OCI-LY7 (cell line): ENCODE measurements around the gene ATP2A1. TPM values are rescaled to one million over a fixed set of nuclear protein-coding genes. Genes with fewer than 3 reads are reported as not detected.

Source experiments
- BruUV-seq: library from RNA; stranded (reverse); fragments of 400-500 nt; replicated peaks from 2 replicates; lab custom pipeline; 2021; lab: Mats Ljungman, UMichigan
- CTCF ChIA-PET: fragments of 300-600 bp; sonication (Branson Sonifier 250); formaldehyde crosslinking; loops from one replicate; lab custom pipeline; 2022; ENCODE audit warnings: antibody characterized with exemption; ENCODE audit not compliant: unreplicated experiment; lab: Charles Lee
- POLR2A ChIA-PET: fragments of 300-600 bp; sonication (Branson Sonifier 250); formaldehyde crosslinking; loops from one replicate; lab custom pipeline; 2022; ENCODE audit warnings: antibody characterized with exemption; lab: Charles Lee
- DNase-seq: peaks from one replicate; pipeline ENCODE4 v3.0.0-alpha.2; 2015; ENCODE audit warnings: low spot score
- H2AFZ ChIP-seq: fragments of 200-600 bp; sonication (generic), shearing (Covaris generic); 2 replicates; pipeline ENCODE4 v1.6.1; 2014; ENCODE audit warnings: mild to moderate bottlenecking, antibody characterized with exemption, low read length, moderate library complexity
- H3K27ac ChIP-seq: fragments of 200-600 bp; sonication (generic); 2 replicates; pipeline ENCODE4 v1.5.1; 2014; ENCODE audit warnings: mixed run types, low read depth, mild to moderate bottlenecking, moderate library complexity, low read length, inconsistent platforms; ENCODE audit not compliant: poor library complexity, severe bottlenecking
- H3K36me3 ChIP-seq: fragments of 200-600 bp; sonication (generic); 2 replicates; pipeline ENCODE4 v1.6.1; 2014; ENCODE audit warnings: mild to moderate bottlenecking, antibody characterized with exemption, low read length, moderate library complexity, mixed read lengths; ENCODE audit not compliant: insufficient read depth
- H3K4me1 ChIP-seq: fragments of 200-600 bp; sonication (generic); 2 replicates; pipeline ENCODE4 v1.5.1; 2014; ENCODE audit warnings: mild to moderate bottlenecking, low read length; ENCODE audit not compliant: insufficient read depth, poor library complexity, severe bottlenecking
- H3K4me2 ChIP-seq: fragments of 200-600 bp; sonication (generic); 2 replicates; pipeline ENCODE4 v1.6.1; 2014; ENCODE audit warnings: mild to moderate bottlenecking, low read length
- H3K4me3 ChIP-seq: fragments of 200-600 bp; sonication (generic); 2 replicates; pipeline ENCODE4 v1.5.1; 2014; ENCODE audit warnings: mild to moderate bottlenecking, low read depth, low read length; ENCODE audit not compliant: poor library complexity, severe bottlenecking
- H3K79me2 ChIP-seq: fragments of 200-600 bp; sonication (generic); 2 replicates; pipeline ENCODE4 v1.6.1; 2016; ENCODE audit warnings: low read depth, mild to moderate bottlenecking, low read length, moderate library complexity, mixed read lengths; ENCODE audit not compliant: insufficient read depth
- H3K9me2 ChIP-seq: fragments of 200-600 bp; sonication (generic); 2 replicates; pipeline ENCODE4 v1.6.1; 2016; ENCODE audit warnings: mild to moderate bottlenecking, low read length, mixed read lengths; ENCODE audit not compliant: insufficient read depth
- H3K9me3 ChIP-seq: fragments of 200-600 bp; sonication (generic); 2 replicates; pipeline ENCODE4 v1.6.1; 2014; ENCODE audit warnings: mild to moderate bottlenecking, mixed run types, low read length, mixed read lengths
- H4K20me1 ChIP-seq: fragments of 200-600 bp; sonication (generic); 2 replicates; pipeline ENCODE4 v1.6.1; 2014; ENCODE audit warnings: mild to moderate bottlenecking, antibody characterized with exemption, low read length, moderate library complexity, mixed read lengths; ENCODE audit not compliant: insufficient read depth
- EZH2phosphoT487 ChIP-seq: fragments of 200-600 bp; sonication (generic); IDR thresholded peaks from 2 replicates; pipeline ENCODE4 v1.6.1; 2018; ENCODE audit warnings: low read depth, borderline replicate concordance, mild to moderate bottlenecking, mixed run types, antibody characterized with exemption, low read length, moderate library complexity, mixed read lengths
- intact Hi-C: fragments of 100-400 bp; cut with micrococcal nuclease; formaldehyde crosslinking; loops from one replicate; pipeline ENCODE4 v1.10.0; 2022; ENCODE audit not compliant: unreplicated experiment
- total RNA-seq, 2 experiments: library from RNA; depleted of rRNA in 1 of 2; stranded (reverse); fragments of >200 nt in 1 of 2; shearing (Covaris generic) in 1 of 2; gene quantifications; 2 replicates each; pipeline ENCODE4 v1.2.3, GENCODE V29; 2014 to 2022
- TF ChIP-seq, protein P1 (sequence below): fragments of 200-600 bp; sonication (generic); conservative IDR thresholded peaks from 2 replicates; pipeline ENCODE4 v1.5.1; 2014; ENCODE audit warnings: mild to moderate bottlenecking, antibody characterized with exemption, low read length, moderate library complexity, mixed read lengths

The ATP2A1 gene
- total RNA-seq, 2 experiments from 2014 or later: 5.0 TPM

DNA sequence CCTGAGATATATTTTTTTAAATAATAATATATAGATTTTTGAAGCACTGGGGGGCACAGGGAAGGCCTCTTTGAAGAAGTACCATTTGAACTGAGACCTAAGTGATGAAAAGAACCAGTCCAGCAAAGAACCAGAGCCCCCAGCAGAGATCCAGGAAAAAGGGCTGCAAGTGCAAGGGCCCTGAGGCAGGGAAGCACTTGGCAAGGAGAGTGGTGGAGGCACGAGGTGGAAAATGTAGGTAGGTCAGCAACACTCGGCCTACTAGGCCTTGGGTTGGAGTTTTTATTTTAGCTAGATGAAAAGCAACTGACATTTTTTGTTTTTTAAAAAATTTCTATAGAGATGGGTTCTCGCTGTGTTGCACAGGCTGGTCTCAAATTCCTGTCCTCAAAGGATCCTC lies 51.9 kb downstream of the ATP2A1 start:
- Histone ChIP-seq H3K9me2 (no peaks in the 10 kb centered on the region), H3K27ac (peak overlapping the region; percentile 99), H3K9me3 (no peaks in the 10 kb centered on the region), H3K4me3 (peak overlapping the region; percentile 78), H4K20me1 (no peaks in the 10 kb centered on the region), H2AFZ (no peak overlapping the region), H3K36me3 (peaks cover 18% of the 10 kb centered on the region), H3K4me2 (peak overlapping the region; percentile 86), H3K4me1 (peaks cover 81% of the 10 kb centered on the region), H3K79me2 (peaks cover 23% of the 10 kb centered on the region; the same call in 1 of the 2 replicates)
- BruUV-seq: TSS peak; percentile 92
- POLR2A ChIA-PET: interaction anchor here (0.7 to 1.0 kb wide), 3 partner anchors 14 to 1872 kb away, joined by 4 read pairs; no protein-coding TSS in a partner anchor
- DNase-seq: no peak
- intact Hi-C loops: loop anchor here (1.0 kb wide), 1 partner anchor 44 kb away; the partner anchor contains the start of gene SPNS1
- CTCF ChIA-PET: no interaction called here
- TF ChIP-seq EZH2phosphoT487: no peak
- TF ChIP-seq, protein P1, sequence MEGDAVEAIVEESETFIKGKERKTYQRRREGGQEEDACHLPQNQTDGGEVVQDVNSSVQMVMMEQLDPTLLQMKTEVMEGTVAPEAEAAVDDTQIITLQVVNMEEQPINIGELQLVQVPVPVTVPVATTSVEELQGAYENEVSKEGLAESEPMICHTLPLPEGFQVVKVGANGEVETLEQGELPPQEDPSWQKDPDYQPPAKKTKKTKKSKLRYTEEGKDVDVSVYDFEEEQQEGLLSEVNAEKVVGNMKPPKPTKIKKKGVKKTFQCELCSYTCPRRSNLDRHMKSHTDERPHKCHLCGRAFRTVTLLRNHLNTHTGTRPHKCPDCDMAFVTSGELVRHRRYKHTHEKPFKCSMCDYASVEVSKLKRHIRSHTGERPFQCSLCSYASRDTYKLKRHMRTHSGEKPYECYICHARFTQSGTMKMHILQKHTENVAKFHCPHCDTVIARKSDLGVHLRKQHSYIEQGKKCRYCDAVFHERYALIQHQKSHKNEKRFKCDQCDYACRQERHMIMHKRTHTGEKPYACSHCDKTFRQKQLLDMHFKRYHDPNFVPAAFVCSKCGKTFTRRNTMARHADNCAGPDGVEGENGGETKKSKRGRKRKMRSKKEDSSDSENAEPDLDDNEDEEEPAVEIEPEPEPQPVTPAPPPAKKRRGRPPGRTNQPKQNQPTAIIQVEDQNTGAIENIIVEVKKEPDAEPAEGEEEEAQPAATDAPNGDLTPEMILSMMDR: no peak

- no peak overlapping the region for H2AFZ ChIP-seq
- BruUV-seq: no TSS peak
- H3K4me3 ChIP-seq: peak overlapping the region; percentile 78
- CTCF ChIA-PET: no interaction called here
- H3K79me2 ChIP-seq: peaks cover 23% of the 10 kb centered on the region; the same call in 1 of the 2 replicates
- intact Hi-C loops: loop anchor here (1.0 kb wide), 1 partner anchor 44 kb away; the partner anchor contains the start of gene SPNS1
- H4K20me1 ChIP-seq: no peaks in the 10 kb centered on the region
- peaks cover 22% of the 10 kb centered on the region for H3K36me3 ChIP-seq
- H3K27ac ChIP-seq: peak overlapping the region; percentile 99
- peak overlapping the region; percentile 86 for H3K4me2 ChIP-seq
- peak; percentile 97 for DNase-seq
- H3K4me1 ChIP-seq: peaks cover 80% of the 10 kb centered on the region
- no peaks in the 10 kb centered on the region for H3K9me2 ChIP-seq
- no peaks in the 10 kb centered on the region for H3K9me3 ChIP-seq
- TF ChIP-seq, protein P1: no peak
- no peak for TF ChIP-seq EZH2phosphoT487
- POLR2A ChIA-PET: interaction anchor here (0.7 to 2.9 kb wide), 4 partner anchors 8 to 1872 kb away, joined by 4 to 37 read pairs (median 4); no protein-coding TSS in a partner anchor
Measured at GRCh38 chr16:28930652-28931051, 52.4 kb downstream of the ATP2A1 start.

- no TSS peak for BruUV-seq
- intact Hi-C loops: loop anchor here (1.0 kb wide), 1 partner anchor 8 kb away; no protein-coding TSS in a partner anchor
Measured at GRCh38 chr16:28931801-28932225, 53.5 kb downstream of the ATP2A1 start, which contains the start of gene CD19. TSS of gene CD19 (plus strand) at chr16:28931971. CDS start at chr16:28932001, 30 bp downstream.

More at GRCh38 chr16:28931801-28932225, 53.5 kb downstream of the ATP2A1 start, which contains the start of gene CD19:
- Histone ChIP-seq H3K4me3 (peak within 1 kb of the TSS; percentile 78), H3K9me2 (no peaks in the 10 kb centered on the region), H3K27ac (peak within 1 kb of the TSS; percentile 99), H2AFZ (peak within 1 kb of the TSS; percentile 0; the same call in 1 of the 2 replicates), H3K9me3 (no peaks in the 10 kb centered on the region), H3K4me1 (peaks cover 83% of the 10 kb centered on the region), H3K79me2 (peaks cover 23% of the 10 kb centered on the region; the same call in 1 of the 2 replicates), H3K36me3 (peaks cover 32% of the 10 kb centered on the region), H4K20me1 (no peaks in the 10 kb centered on the region), H3K4me2 (peak within 1 kb of the TSS; percentile 86)
- peak; percentile 69 for DNase-seq
- TF ChIP-seq, protein P1: no peak; the same call in 1 of the 2 replicates
- no peak for TF ChIP-seq EZH2phosphoT487
- POLR2A ChIA-PET: interaction anchor here (0.7 to 2.9 kb wide), 5 partner anchors 9 to 357 kb away, joined by 3 to 37 read pairs (median 8); no protein-coding TSS in a partner anchor
- CTCF ChIA-PET: interaction anchor here (0.6 kb wide), 1 partner anchor 9 kb away, joined by 4 read pairs; no protein-coding TSS in a partner anchor
